SH-SY5Y (cell line): ENCODE data around the gene ZBTB5.

ENCODE experiments used
- GATA2 ChIP-seq: IDR thresholded peaks from 2 replicates; pipeline ENCODE4 v1.6.1; 2011; ENCODE audit warnings: mild to moderate bottlenecking, low read depth, low read length
- GATA3 ChIP-seq: IDR thresholded peaks from 2 replicates; pipeline ENCODE4 v1.6.1; 2011; ENCODE audit warnings: low read depth, mild to moderate bottlenecking, low read length, moderate library complexity

DNA sequence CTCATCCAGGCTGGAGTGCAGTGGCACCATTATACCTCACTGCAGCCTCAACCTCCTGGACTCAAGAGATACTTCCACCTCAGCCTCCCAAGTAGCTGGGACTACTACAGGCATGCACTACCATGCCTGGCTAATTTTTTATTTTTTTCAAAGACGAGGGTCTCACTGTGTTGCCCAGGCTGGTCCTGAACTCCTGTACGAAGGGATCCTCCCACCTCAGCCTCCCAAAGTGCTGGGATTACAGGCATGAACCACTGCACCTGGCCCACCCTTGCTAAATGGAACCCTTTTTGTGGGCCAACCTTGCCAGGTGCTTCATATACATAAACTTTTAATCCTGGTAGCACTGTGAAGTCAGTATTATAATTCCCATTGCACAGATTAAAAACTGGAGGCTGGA, 41.7 kb downstream of the ZBTB5 start:
- TF ChIP-seq GATA3 (no peak), GATA2 (no peak)
